ENCODE data around the gene PARD3. TPM values are rescaled to one million over a fixed set of nuclear protein-coding genes. Genes with fewer than 3 reads are reported as not detected.

The PARD3 gene
- total and polyA plus RNA-seq, 2 donors (not counting 3 experiments of a cell fraction or from before 2014, with no cell fraction given), result 7.3 to 24.1 TPM

DNA sequence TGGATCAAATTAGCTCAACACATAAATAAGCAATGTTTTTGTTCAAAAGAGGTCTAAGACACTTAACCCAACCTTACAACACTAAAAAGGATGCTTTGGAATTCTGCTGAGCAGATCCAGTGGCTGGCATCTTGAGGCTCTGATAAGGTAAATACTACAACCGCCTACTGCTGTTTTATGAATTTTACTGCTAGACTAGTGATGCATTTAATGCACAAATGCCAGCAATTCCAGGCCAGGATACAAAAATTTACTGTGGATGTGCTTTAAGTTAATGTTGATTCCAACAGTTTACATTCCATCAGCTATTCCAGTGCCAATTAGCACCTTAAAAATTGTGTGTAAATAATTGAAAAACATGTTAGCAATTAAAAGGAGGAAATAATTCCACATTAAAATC is 261.3 kb downstream of the PARD3 start:
- no peaks in the 10 kb centered on the region for H3K27me3 ChIP-seq (ENCODE audit: control insufficient read depth in 2 of 2, insufficient read depth in 2 of 2, low read length in 2 of 2)
- dilution Hi-C loops (cut with MboI; ENCODE audit: extremely low pct_ligation_motif_present, low sequenced_read_pairs) (no loop called here), intact Hi-C loops (cut with micrococcal nuclease) (no loop called here)
- no peak overlapping the region for H3K9ac ChIP-seq (replicated peaks; ENCODE audit: extremely low read depth, insufficient read depth, low read length)
- no peaks in the 10 kb centered on the region for H3K79me2 ChIP-seq (ENCODE audit: control insufficient read depth, insufficient read depth, low read length)
- no peak overlapping the region for H3K27ac ChIP-seq (ENCODE audit: insufficient read depth, low read depth, low read length)
- H3K4me2 ChIP-seq (ENCODE audit: insufficient read depth, low read length), result no peak overlapping the region
- CTCF ChIA-PET, result interaction anchor here (1.6 kb wide), 1 partner anchor 10 kb away, joined by 4 read pairs; no protein-coding TSS in a partner anchor
- no peak for DNase-seq (ENCODE audit: low read depth, low spot score)
- H3K4me1 ChIP-seq (ENCODE audit: control insufficient read depth, extremely low read depth, insufficient read depth, low read length), result no peaks in the 10 kb centered on the region
- no TSS peak for BruUV-seq (replicated peaks)
- TF ChIP-seq, protein P1, sequence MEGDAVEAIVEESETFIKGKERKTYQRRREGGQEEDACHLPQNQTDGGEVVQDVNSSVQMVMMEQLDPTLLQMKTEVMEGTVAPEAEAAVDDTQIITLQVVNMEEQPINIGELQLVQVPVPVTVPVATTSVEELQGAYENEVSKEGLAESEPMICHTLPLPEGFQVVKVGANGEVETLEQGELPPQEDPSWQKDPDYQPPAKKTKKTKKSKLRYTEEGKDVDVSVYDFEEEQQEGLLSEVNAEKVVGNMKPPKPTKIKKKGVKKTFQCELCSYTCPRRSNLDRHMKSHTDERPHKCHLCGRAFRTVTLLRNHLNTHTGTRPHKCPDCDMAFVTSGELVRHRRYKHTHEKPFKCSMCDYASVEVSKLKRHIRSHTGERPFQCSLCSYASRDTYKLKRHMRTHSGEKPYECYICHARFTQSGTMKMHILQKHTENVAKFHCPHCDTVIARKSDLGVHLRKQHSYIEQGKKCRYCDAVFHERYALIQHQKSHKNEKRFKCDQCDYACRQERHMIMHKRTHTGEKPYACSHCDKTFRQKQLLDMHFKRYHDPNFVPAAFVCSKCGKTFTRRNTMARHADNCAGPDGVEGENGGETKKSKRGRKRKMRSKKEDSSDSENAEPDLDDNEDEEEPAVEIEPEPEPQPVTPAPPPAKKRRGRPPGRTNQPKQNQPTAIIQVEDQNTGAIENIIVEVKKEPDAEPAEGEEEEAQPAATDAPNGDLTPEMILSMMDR (IDR thresholded peaks at IDR 0.05; ENCODE audit: extremely low read depth in 1 of 2, insufficient read depth in 1 of 2, low read depth in 1 of 2, low read length in 2 of 2), result no peak
- TF ChIP-seq MYC (IDR thresholded peaks at IDR 0.05; ENCODE audit: low read depth, low read length), result no peak
- TF ChIP-seq, protein P2, sequence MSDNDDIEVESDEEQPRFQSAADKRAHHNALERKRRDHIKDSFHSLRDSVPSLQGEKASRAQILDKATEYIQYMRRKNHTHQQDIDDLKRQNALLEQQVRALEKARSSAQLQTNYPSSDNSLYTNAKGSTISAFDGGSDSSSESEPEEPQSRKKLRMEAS (IDR thresholded peaks at IDR 0.05; ENCODE audit: insufficient read depth, insufficient read length), result no peak
- H3K9me3 ChIP-seq (replicated peaks; ENCODE audit: control insufficient read depth, insufficient read depth, low read length), result no peaks in the 10 kb centered on the region
- POLR2A ChIA-PET, result no interaction called here
- H4K20me1 ChIP-seq (replicated peaks; ENCODE audit: control insufficient read depth, extremely low read depth, insufficient read depth, low read length), result no peaks in the 10 kb centered on the region
- H3K36me3 ChIP-seq (ENCODE audit: control insufficient read depth in 2 of 2, extremely low read depth in 1 of 2, insufficient read depth in 2 of 2, low read length in 2 of 2), result no peaks in the 10 kb centered on the region
- no peaks in the 10 kb centered on the region for H3K9me1 ChIP-seq (replicated peaks; ENCODE audit: control insufficient read depth, extremely low read depth, insufficient read depth, low read length)
- H2AFZ ChIP-seq (ENCODE audit: low read depth, low read length), result no peak overlapping the region
- FAIRE-seq, result no peak
- H3K4me3 ChIP-seq (replicated peaks in 1 of 3; ENCODE audit: insufficient read depth in 1 of 3, low read depth in 1 of 3, low read length in 3 of 3), result no peak overlapping the region

DNA sequence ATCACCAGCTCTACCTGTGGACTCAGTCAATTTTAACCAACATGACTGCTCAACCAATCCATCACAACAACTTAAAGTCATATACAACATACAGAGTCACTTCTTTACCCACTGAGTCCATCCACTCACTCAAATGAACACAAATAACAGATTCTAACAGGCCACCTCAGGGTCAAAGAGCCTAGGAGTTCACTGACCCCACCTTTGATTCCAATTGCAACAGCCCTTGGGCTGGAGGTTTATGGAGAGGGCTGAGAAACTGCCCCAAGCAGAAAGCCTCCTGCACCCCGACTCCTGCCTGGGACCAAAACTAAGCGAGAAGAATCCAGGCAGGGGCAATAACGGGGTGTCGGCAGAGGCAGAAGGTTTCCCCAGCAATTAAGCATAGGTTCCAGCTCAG is 263.8 kb downstream of the PARD3 start:
- no peak for FAIRE-seq
- H3K27me3 ChIP-seq (ENCODE audit: control insufficient read depth in 2 of 2, insufficient read depth in 2 of 2, low read length in 2 of 2), result no peaks in the 10 kb centered on the region
- H3K9ac ChIP-seq (replicated peaks; ENCODE audit: extremely low read depth, insufficient read depth, low read length), result no peak overlapping the region
- H3K9me3 ChIP-seq (replicated peaks; ENCODE audit: control insufficient read depth, insufficient read depth, low read length), result no peaks in the 10 kb centered on the region
- H4K20me1 ChIP-seq (replicated peaks; ENCODE audit: control insufficient read depth, extremely low read depth, insufficient read depth, low read length), result no peaks in the 10 kb centered on the region
- H3K27ac ChIP-seq (ENCODE audit: insufficient read depth, low read depth, low read length), result no peak overlapping the region
- dilution Hi-C loops (cut with MboI; ENCODE audit: extremely low pct_ligation_motif_present, low sequenced_read_pairs), result no loop called here
- no peaks in the 10 kb centered on the region for H3K4me1 ChIP-seq (ENCODE audit: control insufficient read depth, extremely low read depth, insufficient read depth, low read length)
- ChIA-PET CTCF (no interaction called here), POLR2A (no interaction called here)
- no peak overlapping the region for H3K4me2 ChIP-seq (ENCODE audit: insufficient read depth, low read length)
- H3K9me1 ChIP-seq (replicated peaks; ENCODE audit: control insufficient read depth, extremely low read depth, insufficient read depth, low read length), result no peaks in the 10 kb centered on the region
- H3K4me3 ChIP-seq (replicated peaks in 1 of 3; ENCODE audit: insufficient read depth in 1 of 3, low read depth in 1 of 3, low read length in 3 of 3), result no peak overlapping the region
- no peak overlapping the region for H2AFZ ChIP-seq (ENCODE audit: low read depth, low read length)
- TF ChIP-seq GATA2 (IDR thresholded peaks at IDR 0.05; ENCODE audit: insufficient read depth, insufficient read length, low read depth, low read length) (no peak), FOS (IDR thresholded peaks at IDR 0.05; ENCODE audit: borderline replicate concordance, insufficient read depth, low read length) (no peak), JUN (IDR thresholded peaks at IDR 0.05; ENCODE audit: borderline replicate concordance, insufficient read depth, insufficient read length, low read depth) (no peak), POLR2AphosphoS5 (IDR thresholded peaks at IDR 0.05; ENCODE audit: insufficient read depth, low read depth, low read length) (no peak), EZH2 (IDR thresholded peaks at IDR 0.05; ENCODE audit: borderline replicate concordance, low read depth, low read length, severe bottlenecking) (no peak), POLR2A (IDR thresholded peaks at IDR 0.05; ENCODE audit: low read depth, low read length) (no peak), MYC (IDR thresholded peaks at IDR 0.05; ENCODE audit: low read depth, low read length) (no peak)
- TF ChIP-seq, protein P2 (IDR thresholded peaks at IDR 0.05; ENCODE audit: insufficient read depth, insufficient read length), result no peak
- TF ChIP-seq, protein P1 (IDR thresholded peaks at IDR 0.05; ENCODE audit: extremely low read depth in 1 of 2, insufficient read depth in 1 of 2, low read depth in 1 of 2, low read length in 2 of 2), result no peak
- no peaks in the 10 kb centered on the region for H3K79me2 ChIP-seq (ENCODE audit: control insufficient read depth, insufficient read depth, low read length)
- BruUV-seq (replicated peaks), result no TSS peak
- intact Hi-C loops (cut with micrococcal nuclease), result no loop called here
- no peak for DNase-seq (ENCODE audit: low read depth, low spot score)
- H3K36me3 ChIP-seq (ENCODE audit: control insufficient read depth in 2 of 2, extremely low read depth in 1 of 2, insufficient read depth in 2 of 2, low read length in 2 of 2), result no peaks in the 10 kb centered on the region
